Measurements from ENCODE around the gene ARFGEF3.

The ARFGEF3 gene

DNA sequence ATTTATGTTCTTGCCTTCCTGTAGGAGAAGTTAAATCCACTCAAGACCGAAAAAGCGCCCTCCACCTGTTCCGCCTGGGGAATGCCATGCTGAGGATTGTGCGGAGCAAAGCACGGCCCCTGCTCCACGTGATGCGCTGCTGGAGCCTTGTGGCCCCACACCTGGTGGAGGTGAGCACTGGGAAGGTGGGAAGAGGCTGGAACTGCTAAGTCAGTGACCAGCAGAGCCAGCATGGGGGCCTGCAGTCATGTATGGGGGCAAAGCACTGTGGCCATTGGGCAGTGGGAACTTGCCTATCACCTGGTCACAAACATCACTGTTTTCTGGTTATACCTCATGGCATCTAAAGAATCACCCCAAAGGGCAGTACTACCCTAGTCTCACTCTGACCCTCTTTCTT is 135.0 kb downstream of the ARFGEF3 start:
- H3K4me3 ChIP-seq (ENCODE audit: low read depth, low read length), result no peak overlapping the region
- DNase-seq (ENCODE audit: low read depth), result no peak
- TF ChIP-seq CTCF (IDR thresholded peaks at IDR 0.05; ENCODE audit: control insufficient read depth, extremely low read depth, insufficient read depth), result no peak

- no peak for TF ChIP-seq CTCF (IDR thresholded peaks at IDR 0.05; ENCODE audit: control insufficient read depth, extremely low read depth, insufficient read depth)
- no peak for DNase-seq (ENCODE audit: low read depth)
- H3K4me3 ChIP-seq (ENCODE audit: low read depth, low read length), result no peak overlapping the region
Observed at GRCh38 chr6:138297761-138298298, 136.1 kb downstream of the ARFGEF3 start.

GRCh38 chr6:138300469-138300868 is 138.7 kb downstream of the ARFGEF3 start:
- TF ChIP-seq CTCF (IDR thresholded peaks at IDR 0.05; ENCODE audit: control insufficient read depth, extremely low read depth, insufficient read depth), result no peak

GRCh38 chr6:138302554-138302953 is 140.8 kb downstream of the ARFGEF3 start:
- no peak overlapping the region for H3K4me3 ChIP-seq (ENCODE audit: low read depth, low read length)
- DNase-seq (ENCODE audit: low read depth), result no peak
- no peak for TF ChIP-seq CTCF (IDR thresholded peaks at IDR 0.05; ENCODE audit: control insufficient read depth, extremely low read depth, insufficient read depth)

More at GRCh38 chr6:138300469-138300868, 138.7 kb downstream of the ARFGEF3 start:
- H3K4me3 ChIP-seq (ENCODE audit: low read depth, low read length), result no peak overlapping the region
- no peak for DNase-seq (ENCODE audit: low read depth)

- H3K4me3 ChIP-seq (ENCODE audit: low read depth, low read length), result no peak overlapping the region
- DNase-seq (ENCODE audit: low read depth), result peak; percentile 63
- no peak for TF ChIP-seq CTCF (IDR thresholded peaks at IDR 0.05; ENCODE audit: control insufficient read depth, extremely low read depth, insufficient read depth)
Observed at GRCh38 chr6:138307352-138307751, 145.6 kb downstream of the ARFGEF3 start.

- TF ChIP-seq CTCF (IDR thresholded peaks at IDR 0.05; ENCODE audit: control insufficient read depth, extremely low read depth, insufficient read depth), result peak; percentile 51
- DNase-seq (ENCODE audit: low read depth), result peak; percentile 63
- H3K4me3 ChIP-seq (ENCODE audit: low read depth, low read length), result no peak overlapping the region
Observed at GRCh38 chr6:138307816-138308730, 146.3 kb downstream of the ARFGEF3 start.
